ENCODE data around the gene APOBEC3G.
A peak's percentile ranks its signal among the peaks of the same experiment; 100 is the strongest.
"Not testable (repeated sequence)": the region's sequence is repeated elsewhere in the genome, so short reads cannot be mapped to it uniquely, and the experiment has no call there.

The APOBEC3G gene

DNA sequence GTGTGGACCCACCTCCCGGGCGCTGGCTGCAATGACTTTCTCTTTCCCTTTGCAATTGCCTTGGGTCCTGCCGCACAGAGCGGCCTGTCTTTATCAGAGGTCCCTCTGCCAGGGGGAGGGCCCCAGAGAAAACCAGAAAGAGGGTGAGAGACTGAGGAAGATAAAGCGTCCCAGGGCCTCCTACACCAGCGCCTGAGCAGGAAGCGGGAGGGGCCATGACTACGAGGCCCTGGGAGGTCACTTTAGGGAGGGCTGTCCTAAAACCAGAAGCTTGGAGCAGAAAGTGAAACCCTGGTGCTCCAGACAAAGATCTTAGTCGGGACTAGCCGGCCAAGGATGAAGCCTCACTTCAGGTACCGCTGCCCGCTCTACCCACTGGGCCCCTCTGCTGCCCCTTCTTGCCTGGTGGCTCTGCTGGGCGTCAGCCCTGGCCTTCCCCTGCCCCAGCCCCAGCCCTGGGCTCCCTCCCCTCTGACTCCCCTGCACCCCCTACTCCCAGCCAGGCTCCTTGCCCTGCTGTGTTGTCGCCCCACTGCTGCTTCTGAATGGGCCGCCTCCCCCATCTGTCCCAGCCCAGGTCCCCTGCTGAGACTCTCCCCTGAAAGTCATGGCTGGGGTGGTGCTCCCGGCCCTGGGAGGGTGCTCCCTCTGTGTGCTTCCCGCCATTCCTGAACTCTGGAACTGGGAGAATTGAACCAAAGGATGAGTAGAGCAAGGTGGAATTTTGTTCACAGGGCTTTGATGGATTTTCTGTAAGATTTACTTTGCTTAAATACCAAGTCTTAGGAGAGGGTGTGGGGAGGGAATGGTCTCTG, at the start of gene APOBEC3G:
TSS of gene APOBEC3G (plus strand) at position 250 of the 815 bp plus-strand sequence. CDS start at position 337, 87 bp downstream.
- DNase-seq (ENCODE audit: low read depth), result not testable (repeated sequence)

DNA sequence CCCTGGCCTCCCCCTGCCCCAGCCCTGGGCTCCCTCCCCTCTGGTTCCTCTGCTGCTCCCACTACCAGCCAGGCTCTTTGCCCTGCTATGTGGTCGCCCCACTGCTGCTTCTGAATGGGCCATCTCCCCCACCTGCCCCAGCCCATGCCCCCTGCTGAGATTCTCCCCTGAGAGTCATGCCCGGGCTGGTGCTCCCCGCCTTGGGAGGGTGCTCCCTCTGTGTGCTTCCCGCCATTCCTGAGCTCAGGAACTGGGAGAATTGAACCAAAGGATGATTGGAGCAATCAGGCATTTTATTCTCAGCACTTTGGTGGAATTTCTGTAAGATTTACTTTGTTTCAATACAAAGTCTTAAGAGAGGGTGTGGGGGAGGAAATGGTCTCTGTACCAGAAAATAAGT, 49.4 kb upstream of the APOBEC3G start:
- no peak for DNase-seq (ENCODE audit: low read depth)

DNA sequence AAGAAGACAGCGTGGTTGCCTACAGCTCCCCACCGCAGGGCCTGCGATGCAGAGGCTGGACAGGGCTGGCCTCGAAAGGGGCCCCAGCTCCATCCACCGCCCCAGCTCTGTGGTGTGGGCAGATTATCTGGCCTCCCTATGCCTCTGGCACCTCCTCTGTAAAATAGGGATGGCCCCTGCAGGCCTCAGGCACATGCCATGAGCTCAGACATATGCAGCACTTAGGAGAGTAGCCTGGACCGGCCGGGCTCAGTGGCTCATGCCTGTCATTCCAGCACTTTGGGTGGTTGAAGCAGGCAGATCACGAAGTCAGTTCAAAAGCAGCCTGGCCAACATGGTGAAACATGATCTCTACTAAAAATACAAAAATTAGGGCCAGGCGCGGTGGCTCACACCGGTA, 48.8 kb upstream of the APOBEC3G start:
- no peak for DNase-seq (ENCODE audit: low read depth)

DNA sequence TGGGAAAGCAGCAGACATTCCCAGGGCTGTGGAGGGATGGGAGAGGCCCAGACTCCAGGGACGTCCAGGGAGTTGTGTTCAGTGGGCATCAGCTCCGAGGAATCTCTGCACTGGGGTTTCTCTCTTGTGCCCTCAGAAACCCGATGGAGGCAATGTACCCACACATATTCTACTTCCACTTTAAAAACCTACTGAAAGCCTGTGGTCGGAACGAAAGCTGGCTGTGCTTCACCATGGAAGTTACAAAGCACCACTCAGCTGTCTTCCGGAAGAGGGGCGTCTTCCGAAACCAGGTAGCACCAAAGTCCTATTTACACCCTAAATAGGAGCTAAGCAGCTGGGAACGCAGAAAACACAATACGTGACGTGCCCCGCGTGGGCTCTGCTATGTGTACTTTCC, 47.8 kb upstream of the APOBEC3G start:
- DNase-seq (ENCODE audit: low read depth), result no peak

DNA sequence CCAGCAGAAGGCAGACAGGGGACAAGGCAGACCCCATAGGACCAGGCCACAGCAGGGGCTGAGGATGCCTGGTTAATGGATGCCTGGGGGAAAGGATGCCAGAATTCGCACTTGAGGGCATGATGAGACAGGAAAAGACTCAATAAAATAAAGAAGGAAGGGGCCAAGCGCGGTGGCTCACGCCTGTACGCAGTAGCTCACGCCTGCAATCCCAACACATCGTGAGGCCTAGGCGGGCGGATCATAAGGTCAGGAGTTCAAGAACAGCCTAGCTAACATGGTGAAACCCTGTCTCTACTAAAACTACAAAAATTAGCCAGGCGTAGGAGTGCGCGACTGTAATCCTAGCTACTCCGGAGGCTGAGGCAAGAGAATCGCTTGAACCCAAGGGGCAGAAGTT, 46.4 kb upstream of the APOBEC3G start:
- DNase-seq (ENCODE audit: low read depth), result no peak

DNA sequence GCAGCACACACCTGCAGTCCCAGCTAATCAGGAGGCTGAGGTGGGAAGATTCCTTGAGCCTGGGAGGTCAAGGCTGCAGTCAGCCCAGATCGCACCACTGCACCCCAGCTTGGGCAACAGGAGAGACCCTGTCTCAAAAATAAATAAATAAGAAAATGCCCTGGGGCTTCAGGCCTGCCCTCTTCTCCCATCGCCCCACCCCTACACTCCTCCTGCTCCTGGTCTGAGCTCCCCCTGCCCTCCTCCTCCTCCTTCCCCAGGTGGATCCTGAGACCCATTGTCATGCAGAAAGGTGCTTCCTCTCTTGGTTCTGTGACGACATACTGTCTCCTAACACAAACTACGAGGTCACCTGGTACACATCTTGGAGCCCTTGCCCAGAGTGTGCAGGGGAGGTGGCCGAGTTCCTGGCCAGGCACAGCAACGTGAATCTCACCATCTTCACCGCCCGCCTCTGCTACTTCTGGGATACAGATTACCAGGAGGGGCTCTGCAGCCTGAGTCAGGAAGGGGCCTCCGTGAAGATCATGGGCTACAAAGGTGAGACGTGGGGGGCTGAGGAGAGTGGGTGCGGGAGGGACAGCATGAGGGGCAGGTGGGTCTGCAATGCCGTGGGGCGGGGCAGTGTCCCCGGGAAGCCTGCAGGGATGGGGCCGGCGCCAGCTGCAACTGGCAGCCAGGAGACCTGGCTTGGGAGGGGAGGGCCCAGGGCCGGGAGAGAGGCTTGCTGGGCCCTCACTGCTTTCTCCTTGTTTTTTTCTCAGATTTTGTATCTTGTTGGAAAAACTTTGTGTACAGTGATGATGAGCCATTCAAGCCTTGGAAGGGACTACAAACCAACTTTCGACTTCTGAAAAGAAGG, 45.4 kb upstream of the APOBEC3G start:
- DNase-seq (ENCODE audit: low read depth), result not testable (repeated sequence)

DNA sequence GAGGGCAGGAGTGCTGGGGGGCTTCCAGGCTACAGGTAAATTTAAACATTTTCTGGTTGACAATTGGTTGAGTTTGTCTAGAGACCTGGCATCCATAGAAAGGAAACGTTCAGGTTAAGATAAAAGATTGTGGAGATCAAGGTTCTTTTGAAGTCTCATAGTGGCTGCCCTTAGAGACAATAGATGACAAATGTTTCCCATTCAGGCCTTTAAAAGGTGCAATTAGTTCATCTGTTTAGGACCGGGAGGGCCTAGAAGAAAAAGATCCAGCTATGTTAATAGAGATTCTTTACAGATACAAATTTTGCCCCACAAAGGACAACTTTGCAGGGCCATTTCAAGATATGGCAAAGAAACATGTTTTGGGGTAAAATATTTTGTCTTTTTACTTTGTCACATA, 40.0 kb upstream of the APOBEC3G start:
- not testable (repeated sequence) for DNase-seq (ENCODE audit: low read depth)

DNA sequence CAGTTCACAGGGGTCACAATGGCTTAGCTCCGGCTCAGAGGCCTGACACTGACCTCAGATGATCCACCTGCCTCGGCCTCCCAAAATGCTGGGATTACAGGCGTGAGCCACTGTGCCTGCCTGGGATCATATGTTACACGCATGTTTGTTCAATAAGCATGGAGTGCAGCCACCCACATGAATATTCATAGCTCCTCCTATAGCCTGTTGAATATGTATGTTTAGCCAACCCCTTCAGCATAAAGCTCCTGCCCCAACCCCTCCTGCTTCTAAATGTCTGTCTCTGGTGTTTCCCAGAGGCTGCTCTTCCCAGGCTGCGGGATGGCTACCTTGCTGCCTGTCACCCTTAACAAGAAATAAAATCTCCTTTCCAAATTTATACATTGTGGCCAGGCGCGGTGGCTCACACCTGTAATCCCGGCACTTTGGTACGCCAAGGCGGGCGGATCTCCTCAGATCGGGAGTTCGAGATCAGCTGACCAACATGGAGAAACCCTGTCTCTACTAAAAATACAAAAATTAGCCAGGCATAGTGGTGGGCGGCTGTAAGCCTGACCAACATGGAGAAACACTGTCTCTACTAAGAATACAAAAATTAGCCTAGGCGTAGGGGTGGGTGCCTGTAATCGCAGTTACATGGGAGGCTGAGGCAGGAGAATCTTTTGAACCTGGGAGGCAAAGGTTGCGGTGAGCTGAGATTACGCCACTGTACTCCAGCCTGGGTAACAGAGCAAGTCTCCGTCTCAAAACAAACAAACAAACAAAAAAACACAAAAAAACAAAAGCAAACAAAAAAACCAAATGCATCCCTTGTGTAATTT, 37.6 kb upstream of the APOBEC3G start:
- DNase-seq (ENCODE audit: low read depth), result no peak

DNA sequence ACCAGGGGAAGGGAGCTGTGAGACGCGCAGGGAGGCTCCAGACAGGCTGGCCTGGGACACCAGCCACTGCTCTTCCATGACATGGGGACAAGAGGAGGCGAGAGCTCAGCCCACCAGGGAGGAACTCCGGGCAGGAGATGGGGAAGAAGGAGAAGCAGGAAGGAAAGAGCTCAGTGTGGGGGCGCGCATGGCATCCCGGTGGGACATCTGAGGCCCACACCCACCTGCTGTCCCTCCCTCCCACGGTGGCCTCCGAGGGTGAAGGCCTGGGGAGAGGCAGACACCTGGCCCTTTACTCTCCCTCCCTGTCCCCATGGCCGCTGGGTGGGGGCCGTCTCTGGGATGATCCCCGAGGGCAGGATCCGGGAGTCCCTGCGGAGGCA, 36.9 kb upstream of the APOBEC3G start:
- DNase-seq (ENCODE audit: low read depth), result not testable (repeated sequence)

DNA sequence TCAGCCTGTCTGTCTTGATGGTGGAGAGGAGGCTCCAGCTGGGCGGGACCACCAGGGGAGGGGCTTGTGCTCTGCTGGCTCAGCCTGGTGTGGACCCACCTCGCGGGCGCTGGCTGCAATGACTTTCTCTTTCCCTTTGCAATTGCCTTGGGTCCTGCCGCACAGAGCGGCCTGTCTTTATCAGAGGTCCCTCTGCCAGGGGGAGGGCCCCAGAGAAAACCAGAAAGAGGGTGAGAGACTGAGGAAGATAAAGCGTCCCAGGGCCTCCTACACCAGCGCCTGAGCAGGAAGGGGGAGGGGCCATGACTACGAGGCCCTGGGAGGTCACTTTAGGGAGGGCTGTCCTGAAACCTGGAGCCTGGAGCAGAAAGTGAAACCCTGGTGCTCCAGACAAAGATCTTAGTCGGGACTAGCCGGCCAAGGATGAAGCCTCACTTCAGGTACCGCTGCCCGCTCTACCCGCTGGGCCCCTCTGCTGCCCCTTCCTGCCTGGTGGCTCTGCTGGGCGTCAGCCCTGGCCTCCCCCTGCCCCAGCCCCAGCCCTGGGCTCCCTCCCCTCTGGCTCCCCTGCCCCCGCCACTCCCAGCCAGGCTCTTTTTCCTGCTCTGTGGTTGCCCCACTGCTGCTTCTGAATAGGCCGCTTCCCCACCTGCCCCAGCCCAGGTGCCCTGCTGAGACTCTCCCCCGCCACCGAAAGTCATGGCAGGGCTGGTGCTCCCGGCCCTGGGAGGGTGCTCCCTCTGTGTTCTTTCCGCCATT, 36.4 kb upstream of the APOBEC3G start, which contains the start of gene APOBEC3F:
TSS of gene APOBEC3F (plus strand) at position 327 of the 759 bp plus-strand sequence. CDS start at position 424, 97 bp downstream.
- DNase-seq (ENCODE audit: low read depth), result peak; percentile 39

DNA sequence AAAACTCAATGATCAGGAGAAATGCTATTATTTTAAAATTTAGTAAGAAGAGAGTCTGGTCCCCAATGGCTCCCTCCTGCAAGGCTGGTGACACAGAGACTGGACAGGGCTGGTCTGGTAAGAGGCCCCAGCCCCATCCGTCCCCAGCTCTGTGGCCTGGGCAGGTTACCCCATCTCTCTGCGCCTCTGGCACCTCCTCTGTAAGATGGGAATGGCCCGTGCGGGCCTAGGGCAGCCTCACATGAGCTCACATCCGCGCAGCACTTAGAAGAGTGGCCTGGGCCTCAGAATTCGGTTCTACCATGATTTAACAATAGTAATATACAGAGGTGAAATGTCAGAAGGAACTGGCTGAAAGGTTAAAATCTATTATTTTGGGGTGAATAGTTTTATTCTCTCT, 35.2 kb upstream of the APOBEC3G start:
- no peak for DNase-seq (ENCODE audit: low read depth)

DNA sequence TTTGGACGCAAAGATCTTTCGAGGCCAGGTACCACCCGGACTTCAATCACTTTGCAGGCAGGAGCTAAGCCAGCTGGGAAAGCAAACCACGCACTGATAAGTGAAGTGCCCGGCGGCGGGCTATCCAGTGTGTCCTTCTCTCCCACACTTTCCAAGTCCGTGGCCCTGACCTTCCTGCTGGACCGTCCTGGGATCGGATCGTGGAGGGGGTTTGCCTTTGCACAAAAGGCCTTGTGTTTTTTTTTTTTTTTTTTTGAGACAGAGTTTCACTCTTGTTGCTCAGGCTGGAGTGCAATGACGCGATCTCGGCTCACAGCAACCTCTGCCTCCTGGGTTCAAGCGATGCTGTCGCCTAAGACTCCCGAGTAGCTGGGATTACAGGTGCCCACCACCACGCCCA, 34.0 kb upstream of the APOBEC3G start:
- not testable (repeated sequence) for DNase-seq (ENCODE audit: low read depth)

DNA sequence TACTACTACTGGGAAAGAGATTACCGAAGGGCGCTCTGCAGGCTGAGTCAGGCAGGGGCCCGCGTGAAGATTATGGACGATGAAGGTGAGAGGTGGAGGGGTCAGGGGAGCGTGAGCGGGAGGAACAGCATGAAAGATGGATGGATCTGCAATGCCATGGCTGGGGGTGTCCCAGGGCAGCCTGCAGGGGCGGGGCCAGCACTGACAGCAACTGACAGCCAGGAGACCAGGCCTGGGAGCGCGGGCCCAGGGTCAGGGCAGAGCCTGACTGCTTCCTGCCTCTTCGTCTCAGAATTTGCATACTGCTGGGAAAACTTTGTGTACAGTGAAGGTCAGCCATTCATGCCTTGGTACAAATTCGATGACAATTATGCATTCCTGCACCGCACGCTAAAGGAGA, 31.9 kb upstream of the APOBEC3G start:
- not testable (repeated sequence) for DNase-seq (ENCODE audit: low read depth)

DNA sequence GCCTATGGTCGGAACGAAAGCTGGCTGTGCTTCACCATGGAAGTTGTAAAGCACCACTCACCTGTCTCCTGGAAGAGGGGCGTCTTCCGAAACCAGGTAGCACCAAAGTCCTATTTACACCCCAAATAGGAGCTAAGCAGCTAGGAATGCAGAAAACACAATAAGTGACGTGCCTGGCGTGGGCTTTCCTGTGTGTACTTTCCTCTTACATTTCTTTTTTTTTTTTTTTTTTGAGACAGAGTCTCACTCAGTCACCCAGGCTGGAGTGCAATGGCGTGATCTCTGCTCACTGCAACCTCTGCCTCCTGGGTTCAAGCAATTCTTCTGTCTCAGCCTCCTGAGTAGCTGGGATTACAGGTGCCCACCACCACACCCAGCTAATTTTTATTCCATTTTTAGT, 27.6 kb upstream of the APOBEC3G start:
- not testable (repeated sequence) for DNase-seq (ENCODE audit: low read depth)

DNA sequence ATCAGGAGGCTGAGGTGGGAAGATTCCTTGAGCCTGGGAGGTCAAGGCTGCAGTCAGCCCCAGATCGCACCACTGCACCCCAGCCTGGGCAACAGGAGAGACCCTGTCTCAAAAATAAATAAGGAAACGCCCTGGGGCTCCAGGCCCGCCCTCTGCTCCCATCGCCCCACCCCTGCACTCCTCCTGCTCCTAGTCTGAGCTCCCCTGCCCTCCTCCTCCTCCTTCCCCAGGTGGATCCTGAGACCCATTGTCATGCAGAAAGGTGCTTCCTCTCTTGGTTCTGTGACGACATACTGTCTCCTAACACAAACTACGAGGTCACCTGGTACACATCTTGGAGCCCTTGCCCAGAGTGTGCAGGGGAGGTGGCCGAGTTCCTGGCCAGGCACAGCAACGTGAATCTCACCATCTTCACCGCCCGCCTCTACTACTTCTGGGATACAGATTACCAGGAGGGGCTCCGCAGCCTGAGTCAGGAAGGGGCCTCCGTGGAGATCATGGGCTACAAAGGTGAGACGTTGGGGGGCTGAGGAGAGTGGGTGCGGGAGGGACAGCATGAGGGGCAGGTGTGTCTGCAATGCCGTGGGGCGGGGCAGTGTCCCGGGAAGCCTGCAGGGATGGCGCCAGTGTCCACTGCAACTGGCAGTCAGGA, 25.1 kb upstream of the APOBEC3G start:
- not testable (repeated sequence) for DNase-seq (ENCODE audit: low read depth)

DNA sequence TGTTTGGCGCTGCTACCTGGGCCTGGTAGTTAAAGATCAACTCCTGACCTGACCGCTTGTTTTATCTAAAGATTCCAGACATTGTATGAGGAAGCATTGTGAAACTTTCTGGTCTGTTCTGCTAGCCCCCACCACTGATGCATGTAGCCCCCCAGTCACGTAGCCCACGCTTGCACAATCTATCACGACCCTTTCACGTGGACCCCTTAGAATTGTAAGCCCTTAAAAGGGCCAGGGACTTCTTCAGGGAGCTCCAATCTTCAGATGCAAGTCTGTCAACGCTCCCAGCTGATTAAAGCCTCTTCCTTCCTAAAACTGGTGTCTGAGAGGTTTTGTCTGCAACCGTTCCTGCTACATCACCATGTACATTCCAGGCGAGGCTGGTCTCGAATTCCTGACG, 21.4 kb upstream of the APOBEC3G start:
- no peak for DNase-seq (ENCODE audit: low read depth)

DNA sequence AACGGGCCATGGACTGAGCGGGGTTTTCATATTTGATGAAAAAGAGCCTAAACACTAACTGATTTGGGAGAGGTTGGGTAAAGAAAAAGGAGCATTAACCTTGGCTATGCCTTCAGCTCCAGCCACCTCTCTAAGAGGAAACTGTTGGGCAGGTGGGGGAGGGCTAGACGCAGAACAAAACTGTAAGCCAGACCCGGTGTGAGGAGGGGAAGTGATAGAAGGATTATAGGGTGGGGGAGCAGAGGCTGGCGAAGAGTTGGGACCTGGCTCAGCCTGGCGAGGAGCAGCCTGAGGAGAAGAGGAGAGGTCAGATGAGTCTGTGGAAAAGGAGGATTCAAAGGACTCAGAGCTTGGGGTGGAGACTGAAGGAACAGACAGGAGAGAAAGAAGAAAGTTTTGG, 15.8 kb upstream of the APOBEC3G start:
- not testable (repeated sequence) for DNase-seq (ENCODE audit: low read depth)

DNA sequence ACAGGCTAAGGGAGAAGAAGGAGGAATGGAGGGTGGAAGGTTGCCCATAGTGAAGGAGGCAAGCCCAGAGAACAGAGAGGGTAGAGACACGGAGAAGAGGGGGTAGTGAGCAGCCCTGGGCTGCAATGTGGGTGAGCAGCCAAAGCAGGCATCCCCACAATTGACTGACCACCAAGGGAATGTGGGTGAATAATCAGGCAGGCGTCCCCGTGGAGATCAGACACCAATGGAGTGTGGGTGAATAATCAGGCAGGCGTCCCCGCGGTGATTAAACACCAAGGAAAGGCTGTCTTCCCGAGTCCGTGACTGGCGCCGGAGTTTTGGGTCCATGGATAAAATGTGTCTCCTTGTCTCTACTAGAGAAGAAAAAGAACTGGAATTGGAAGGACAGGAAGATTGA, 15.1 kb upstream of the APOBEC3G start:
- DNase-seq (ENCODE audit: low read depth), result not testable (repeated sequence)

DNA sequence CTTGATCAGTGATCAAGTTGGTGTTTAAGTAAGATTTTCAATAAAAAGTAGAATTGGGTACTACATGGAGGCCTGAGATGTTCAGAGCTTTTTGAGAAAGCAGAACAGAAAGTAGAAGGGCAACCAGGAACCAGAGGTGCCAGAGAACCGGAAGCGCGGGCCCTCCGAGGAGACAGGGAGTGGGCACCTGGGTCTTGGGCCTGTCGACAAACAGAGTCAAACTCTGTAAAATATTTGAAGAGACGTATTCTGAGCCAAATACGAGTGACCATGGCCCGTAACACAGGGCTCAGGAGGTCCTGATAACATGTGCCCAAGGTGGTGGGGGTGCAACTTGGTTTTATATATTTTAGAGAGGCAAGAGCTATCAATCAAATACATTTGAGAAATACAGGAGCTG, 13.2 kb upstream of the APOBEC3G start:
- not testable (repeated sequence) for DNase-seq (ENCODE audit: low read depth)

DNA sequence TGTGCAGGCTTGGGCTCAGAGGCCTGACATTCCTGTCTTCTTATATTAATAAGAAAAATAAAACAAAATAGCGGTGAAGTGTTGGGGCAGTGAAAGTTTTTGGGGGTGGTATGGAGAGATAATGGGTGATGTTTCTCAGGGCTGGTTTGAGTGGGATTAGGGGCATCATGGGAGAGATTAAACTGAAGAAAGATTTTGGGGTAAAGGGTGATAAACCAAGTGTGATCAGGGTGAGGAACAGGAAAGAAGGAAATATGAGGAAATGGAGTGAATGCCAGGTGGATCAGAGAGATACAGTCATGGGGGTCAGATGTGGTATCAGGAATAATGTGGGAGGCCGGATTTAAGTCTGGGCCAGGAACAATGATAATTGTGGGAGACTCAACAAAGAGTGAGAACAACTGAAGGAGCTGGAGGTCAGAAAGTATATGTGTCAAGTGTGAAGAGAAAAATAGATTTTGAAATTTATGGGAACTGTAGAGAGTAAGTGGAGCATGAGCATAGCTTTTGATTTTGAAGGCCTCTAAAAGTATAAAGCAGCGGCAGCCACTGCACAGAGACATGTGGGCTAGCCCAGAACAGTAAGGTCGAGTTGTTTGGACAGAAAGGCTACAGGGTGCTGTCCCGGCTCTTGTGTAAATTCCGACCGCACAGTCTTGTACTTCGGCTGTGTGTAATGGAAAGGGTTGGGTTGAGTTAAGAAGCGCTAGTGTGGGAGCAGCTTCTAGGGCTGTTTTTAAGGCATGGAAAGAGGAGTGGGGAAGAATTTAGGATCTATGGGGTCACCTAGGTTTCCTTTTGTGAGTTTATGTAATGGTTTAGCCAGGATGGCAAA, 10.4 kb upstream of the APOBEC3G start:
- DNase-seq (ENCODE audit: low read depth), result not testable (repeated sequence)

All from activated T-cell treated with anti-CD3 and anti-CD28 coated beads for 1 hour (primary cell).